WI38 (cell line): ENCODE data around the gene MYRIP.
"Not testable (repeated sequence)": the region's sequence is repeated elsewhere in the genome, so short reads cannot be mapped to it uniquely, and the experiment has no call there.

Source experiments
- H3K4me3 ChIP-seq: 2 replicates; pipeline ENCODE4 v1.5.1; 2011; ENCODE audit warnings: low read depth, mild to moderate bottlenecking, control low read depth, low read length
- TF ChIP-seq, protein P1 (sequence below): IDR thresholded peaks from 2 replicates; pipeline ENCODE4 v1.5.1; 2012; ENCODE audit warnings: low read depth, mild to moderate bottlenecking, control low read depth, low read length

The MYRIP gene

GRCh38 chr3:39809181-39809994, at the start of gene MYRIP:
MYRIP (plus strand) TSS chr3:39809609; CDS start chr3:39900817, 91,208 bp downstream.
- H3K4me3 ChIP-seq: no peak within 1 kb of the TSS

GRCh38 chr3:39760325-39760724, 49.1 kb upstream of the MYRIP start:
- TF ChIP-seq, protein P1, sequence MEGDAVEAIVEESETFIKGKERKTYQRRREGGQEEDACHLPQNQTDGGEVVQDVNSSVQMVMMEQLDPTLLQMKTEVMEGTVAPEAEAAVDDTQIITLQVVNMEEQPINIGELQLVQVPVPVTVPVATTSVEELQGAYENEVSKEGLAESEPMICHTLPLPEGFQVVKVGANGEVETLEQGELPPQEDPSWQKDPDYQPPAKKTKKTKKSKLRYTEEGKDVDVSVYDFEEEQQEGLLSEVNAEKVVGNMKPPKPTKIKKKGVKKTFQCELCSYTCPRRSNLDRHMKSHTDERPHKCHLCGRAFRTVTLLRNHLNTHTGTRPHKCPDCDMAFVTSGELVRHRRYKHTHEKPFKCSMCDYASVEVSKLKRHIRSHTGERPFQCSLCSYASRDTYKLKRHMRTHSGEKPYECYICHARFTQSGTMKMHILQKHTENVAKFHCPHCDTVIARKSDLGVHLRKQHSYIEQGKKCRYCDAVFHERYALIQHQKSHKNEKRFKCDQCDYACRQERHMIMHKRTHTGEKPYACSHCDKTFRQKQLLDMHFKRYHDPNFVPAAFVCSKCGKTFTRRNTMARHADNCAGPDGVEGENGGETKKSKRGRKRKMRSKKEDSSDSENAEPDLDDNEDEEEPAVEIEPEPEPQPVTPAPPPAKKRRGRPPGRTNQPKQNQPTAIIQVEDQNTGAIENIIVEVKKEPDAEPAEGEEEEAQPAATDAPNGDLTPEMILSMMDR: no peak
- no peak overlapping the region for H3K4me3 ChIP-seq

More at GRCh38 chr3:39809181-39809994, at the start of gene MYRIP:
- TF ChIP-seq, protein P1: no peak

DNA sequence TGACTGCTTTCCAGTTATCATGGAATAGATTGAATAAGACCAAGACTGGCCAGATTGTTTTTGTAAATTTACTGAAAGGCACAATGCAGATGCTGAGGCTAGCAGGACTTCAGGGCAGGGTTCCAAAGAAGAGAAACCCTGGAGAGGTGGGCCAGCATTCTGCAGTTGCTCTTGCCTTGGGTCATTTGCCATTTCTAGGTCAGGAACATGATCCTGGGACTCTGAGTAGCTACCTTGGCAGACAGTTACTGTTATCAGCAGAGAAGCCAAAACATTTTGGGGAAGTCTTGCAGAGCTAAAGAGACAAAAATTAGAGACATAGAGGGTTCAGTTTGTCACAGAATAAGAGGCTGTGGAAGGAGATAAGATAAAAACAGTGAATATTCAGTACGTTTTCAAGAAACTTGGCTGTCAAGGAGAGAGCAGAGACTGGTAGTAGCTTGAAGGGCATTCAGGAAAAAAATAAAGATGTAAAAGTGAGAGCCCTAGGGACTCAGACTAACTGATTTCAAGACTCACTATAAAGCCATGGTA, 46.8 kb upstream of the MYRIP start:
- TF ChIP-seq, protein P1: no peak
- no peak overlapping the region for H3K4me3 ChIP-seq

- TF ChIP-seq, protein P1: no peak
- no peak overlapping the region for H3K4me3 ChIP-seq
Observed at GRCh38 chr3:39763390-39763789, 46.0 kb upstream of the MYRIP start.

DNA sequence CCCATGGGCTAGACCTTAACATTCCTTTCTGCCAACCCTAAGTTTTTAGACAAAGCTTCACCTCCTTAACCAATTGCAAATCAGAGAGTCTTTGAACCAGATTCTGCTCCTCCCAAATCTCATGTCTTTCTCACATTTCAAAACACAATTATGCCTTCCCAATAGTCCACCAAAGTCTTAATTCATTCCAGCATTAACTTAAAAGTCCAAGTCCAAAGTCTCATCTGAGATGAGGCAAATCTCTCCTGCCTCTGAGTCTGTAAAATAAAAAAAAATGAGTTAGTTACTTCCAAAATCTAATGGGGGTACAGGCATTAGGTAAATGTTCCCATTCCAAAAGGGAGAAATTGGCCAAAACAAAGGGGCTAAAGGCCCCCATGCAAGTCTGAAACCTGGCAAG, 43.8 kb upstream of the MYRIP start:
- TF ChIP-seq, protein P1: no peak
- no peak overlapping the region for H3K4me3 ChIP-seq

DNA sequence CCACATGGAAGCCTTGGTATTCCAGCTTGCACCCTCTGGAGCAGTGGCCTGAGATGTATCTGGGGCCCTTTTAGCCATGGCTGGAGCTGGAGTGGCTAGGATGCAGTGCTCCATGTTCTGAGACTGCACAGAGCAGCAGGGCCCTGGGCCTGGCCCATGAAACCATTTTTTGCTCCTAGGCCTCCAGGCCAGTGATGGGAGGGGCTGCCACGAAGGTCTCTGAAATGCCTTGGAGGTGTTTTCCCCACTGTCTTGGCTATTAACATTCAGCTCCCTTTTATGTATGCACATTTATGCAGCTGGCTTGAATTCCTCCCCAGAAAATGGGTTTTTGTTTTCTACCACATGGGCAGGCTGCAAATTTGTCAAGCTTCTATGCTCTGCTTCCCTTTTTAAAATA, 43.0 kb upstream of the MYRIP start:
- TF ChIP-seq, protein P1: no peak
- H3K4me3 ChIP-seq: no peak overlapping the region

DNA sequence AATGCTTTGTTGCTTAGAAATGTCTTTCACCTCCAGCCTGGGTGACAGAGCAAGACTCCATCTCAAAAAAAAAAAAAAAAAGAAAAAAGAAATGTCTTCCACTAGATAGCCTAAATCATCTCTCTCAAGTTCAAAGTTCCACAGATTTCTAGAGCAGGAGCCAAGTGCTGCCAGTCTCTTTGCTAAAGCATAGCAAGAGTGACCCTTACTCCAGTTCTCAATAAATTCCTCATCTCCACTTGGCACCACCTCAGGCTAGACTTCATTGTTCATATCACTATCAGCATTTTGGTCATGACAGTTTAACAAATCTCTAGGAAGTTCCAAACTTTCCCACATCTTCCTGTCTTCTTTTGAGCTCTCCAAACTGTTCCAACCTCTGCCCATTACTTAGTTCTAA, 42.5 kb upstream of the MYRIP start:
- H3K4me3 ChIP-seq: not testable (repeated sequence)

DNA sequence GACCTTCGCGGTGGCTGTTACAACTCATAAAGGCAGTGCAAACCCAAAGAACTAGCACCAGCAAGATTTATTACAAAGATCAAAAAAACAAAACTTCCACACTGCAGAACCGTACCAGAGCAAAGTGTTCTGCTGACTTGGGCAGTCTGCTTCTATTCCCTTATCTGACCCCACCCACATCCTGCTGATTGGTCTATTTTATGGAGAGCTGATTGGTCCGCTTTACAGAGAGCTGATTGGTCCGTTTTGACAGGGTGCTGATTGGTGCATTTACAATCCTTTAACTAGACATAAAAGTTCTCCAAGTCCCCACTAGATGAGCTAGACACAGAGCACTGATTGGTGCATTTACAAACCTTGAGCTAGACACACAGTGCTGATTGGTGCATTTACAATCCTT, 31.2 kb upstream of the MYRIP start:
- H3K4me3 ChIP-seq: not testable (repeated sequence)
